WI38 (cell line): ENCODE measurements around the gene ROR1.

Experiments used
- H3K4me3 ChIP-seq: 2 replicates; pipeline ENCODE4 v1.5.1; 2011; ENCODE audit warnings: low read depth, mild to moderate bottlenecking, control low read depth, low read length
- TF ChIP-seq, protein P1 (sequence below): IDR thresholded peaks from 2 replicates; pipeline ENCODE4 v1.5.1; 2012; ENCODE audit warnings: low read depth, mild to moderate bottlenecking, control low read depth, low read length

ROR1 gene

DNA sequence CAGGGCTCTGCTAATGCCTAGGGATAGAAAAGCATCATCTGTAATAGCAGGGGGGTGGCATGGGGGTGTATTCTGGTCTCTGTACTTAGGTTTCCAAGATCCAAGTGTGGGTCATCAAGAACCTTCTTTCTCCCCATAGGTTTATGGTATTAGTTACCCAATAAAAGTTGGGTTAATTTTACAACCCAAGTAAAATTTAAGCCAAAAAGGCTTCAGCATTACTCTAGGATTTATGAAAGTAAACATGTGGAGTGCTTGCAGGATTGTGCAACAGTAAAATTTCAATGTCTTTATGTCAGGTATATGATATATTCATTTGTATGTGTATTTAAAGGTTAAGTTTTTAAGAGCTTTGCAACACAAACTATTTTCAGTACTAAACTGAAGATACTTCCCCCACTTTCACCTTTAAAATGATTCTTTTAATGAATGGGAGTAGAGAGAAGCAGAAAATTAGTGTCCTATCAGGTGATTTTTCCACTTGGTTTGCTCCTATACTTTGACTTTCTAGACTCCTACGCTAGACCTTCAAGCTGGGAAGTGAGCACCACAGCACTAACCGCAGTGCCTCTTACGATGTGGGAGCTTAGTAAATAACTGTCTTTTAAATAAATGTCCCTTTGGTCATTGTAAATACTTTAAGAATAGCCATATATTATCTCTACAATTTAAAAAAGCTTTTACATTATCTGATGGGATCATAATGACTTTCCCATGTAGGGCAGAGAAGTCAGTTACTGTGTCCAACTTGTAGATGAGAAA, 361.8 kb downstream of the ROR1 start:
- no peak overlapping the region for H3K4me3 ChIP-seq
- TF ChIP-seq, protein P1, sequence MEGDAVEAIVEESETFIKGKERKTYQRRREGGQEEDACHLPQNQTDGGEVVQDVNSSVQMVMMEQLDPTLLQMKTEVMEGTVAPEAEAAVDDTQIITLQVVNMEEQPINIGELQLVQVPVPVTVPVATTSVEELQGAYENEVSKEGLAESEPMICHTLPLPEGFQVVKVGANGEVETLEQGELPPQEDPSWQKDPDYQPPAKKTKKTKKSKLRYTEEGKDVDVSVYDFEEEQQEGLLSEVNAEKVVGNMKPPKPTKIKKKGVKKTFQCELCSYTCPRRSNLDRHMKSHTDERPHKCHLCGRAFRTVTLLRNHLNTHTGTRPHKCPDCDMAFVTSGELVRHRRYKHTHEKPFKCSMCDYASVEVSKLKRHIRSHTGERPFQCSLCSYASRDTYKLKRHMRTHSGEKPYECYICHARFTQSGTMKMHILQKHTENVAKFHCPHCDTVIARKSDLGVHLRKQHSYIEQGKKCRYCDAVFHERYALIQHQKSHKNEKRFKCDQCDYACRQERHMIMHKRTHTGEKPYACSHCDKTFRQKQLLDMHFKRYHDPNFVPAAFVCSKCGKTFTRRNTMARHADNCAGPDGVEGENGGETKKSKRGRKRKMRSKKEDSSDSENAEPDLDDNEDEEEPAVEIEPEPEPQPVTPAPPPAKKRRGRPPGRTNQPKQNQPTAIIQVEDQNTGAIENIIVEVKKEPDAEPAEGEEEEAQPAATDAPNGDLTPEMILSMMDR = no peak

DNA sequence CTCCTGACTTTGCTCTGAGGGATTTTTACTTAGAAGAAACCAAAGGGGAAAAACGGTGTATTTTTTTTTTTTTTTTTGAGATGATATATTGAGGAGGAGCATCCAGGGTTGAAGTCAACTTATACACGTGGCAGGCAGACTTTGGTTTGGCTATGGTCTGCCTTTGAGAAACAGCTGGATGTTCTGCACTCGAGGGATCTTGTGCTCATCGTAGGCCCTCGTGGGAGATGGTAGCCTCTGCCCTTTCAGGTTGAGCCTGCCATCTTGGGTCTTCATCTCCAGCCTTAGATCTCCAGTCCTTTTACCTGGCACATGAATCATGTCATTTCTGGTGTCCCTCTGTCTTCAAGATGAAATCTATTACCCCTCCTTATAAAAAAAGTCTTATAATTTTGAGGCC, 362.5 kb downstream of the ROR1 start:
- TF ChIP-seq, protein P1 = no peak
- H3K4me3 ChIP-seq = no peak overlapping the region

DNA sequence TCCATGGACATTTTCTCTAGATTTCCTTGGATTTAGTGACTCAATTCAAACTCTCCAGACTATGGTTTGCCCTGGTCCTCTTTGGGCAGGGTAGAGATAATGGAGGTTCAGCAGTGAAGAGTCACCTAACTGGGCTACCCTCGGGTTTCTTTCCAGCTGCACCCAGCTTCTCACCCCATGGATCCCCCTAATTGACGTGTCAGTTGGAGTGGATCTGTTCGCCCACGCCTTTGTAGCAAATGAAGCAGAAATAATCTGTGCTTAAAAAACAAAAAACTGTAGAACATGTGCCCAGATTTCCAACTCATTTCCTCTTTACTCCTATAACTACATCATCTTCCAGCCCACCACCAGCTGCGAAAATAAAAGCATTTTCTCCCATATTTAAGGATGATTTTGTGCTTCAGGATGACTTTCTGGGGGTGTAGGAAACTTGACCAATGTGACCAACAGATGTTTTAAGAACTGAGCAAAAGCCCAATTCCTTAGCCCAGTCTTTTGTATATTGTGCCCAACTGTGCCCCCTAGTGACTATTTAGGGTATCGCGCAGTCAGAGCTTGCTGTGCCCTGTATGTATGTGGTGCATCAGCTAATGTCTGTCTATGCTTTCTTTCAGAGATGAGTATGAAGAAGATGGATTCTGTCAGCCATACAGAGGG, 363.1 kb downstream of the ROR1 start:
- H3K4me3 ChIP-seq = no peak overlapping the region

DNA sequence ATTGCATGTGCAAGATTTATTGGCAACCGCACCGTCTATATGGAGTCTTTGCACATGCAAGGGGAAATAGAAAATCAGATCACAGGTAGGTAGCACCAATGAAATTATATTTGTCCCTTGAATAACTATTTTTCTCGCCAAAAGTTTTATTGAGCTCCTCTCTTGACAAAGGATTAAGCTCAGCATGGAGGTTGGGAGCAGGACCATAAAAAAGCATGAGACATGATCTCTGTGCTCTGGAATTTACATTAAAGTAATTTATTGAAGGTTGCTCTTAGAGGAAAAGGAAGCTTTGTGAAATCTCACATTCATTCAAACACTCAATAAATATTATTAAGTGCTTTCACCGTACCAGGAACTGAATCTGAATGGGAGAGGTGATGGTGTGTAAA, 363.6 kb downstream of the ROR1 start:
- H3K4me3 ChIP-seq = no peak overlapping the region
- TF ChIP-seq, protein P1 = no peak

More for the DNA sequence above, 363.1 kb downstream of the ROR1 start:
- TF ChIP-seq, protein P1 = peak; percentile 79

DNA sequence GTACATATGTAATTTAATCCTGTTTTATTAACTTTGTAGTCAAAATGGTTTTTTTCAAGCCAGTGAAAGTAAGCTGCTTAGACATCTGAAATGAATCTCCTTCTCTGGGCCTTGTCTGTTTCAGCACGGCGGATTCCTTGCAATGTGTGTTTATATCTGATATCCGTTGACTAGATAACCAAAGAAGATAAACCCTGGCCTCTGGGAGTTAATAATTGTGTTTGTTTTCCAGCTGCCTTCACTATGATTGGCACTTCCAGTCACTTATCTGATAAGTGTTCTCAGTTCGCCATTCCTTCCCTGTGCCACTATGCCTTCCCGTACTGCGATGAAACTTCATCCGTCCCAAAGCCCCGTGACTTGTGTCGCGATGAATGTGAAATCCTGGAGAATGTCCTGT, 366.1 kb downstream of the ROR1 start:
- no peak overlapping the region for H3K4me3 ChIP-seq
- TF ChIP-seq, protein P1 = no peak

DNA sequence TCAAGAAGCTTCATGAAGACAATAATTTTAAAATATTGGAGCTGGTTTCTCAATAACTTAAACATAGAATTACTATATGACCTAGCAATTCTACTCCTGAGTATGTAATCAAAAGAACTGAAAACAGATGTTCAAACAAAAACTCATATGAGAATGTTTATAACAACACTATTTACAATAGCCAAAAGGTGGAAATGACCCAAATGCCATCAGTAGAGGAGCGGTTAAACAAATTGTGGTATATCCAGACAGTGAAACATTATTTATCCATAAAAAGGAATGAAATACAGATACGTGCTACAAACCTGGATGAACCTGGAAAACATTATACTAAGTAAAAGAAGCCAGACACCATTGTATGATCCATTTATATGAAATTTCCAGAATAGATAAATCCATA, 366.8 kb downstream of the ROR1 start:
- H3K4me3 ChIP-seq = no peak overlapping the region
- TF ChIP-seq, protein P1 = no peak

DNA sequence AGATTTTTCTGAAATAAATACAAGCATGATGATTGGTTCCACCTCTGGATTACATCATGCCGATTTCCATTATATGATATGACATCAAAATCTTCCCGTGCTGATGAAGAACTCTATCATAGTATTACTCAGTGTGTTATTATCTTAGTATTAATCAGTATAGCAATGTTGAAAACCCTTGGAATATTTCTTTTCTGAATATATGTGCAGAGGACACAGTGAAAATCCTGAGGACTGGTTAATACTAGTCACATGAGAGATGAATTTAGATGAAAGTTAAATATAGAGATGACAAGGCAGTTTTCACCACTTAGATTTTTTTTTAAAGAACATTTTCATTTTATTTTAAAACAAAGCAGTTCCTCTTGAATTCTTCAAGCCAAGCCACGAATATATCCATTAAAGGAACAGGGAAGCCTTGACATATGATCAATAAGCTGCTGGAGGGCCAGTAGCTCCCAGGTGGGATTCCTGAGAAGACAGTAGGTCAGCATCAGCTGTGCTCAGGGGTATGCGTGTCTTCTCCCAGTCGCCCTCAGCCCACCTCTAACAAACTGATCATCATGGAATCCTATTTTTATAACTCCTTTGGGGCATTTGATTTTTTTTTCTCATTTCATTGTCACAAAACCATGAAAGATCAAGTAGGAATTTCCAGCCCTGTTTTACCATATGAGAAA, 373.4 kb downstream of the ROR1 start:
- H3K4me3 ChIP-seq = no peak overlapping the region
- TF ChIP-seq, protein P1 = no peak
